ENCODE results near the gene PRPF18.

GRCh38 chr10:13650961-13651360 lies 64.2 kb downstream of the PRPF18 start:
- TF ChIP-seq CTCF (IDR thresholded peaks at IDR 0.05) (no peak), POLR2A (IDR thresholded peaks at IDR 0.05) (no peak)
